CD8-positive, alpha-beta memory T cell (primary cell): ENCODE results near the gene CACNG4. TPM values are rescaled to one million over a fixed set of nuclear protein-coding genes. Genes with fewer than 3 reads are reported as not detected.

Experiments
- CTCF ChIA-PET: fragments of 350-600 bp; sonication (Branson Sonifier 250); formaldehyde crosslinking; loops from one replicate; lab custom pipeline; 2021; ENCODE audit warnings: antibody characterized with exemption; lab: Charles Lee
- POLR2A ChIA-PET: fragments of 350-600 bp; sonication (Branson Sonifier 250); formaldehyde crosslinking; loops from one replicate; lab custom pipeline; 2021; ENCODE audit warnings: antibody characterized with exemption; lab: Charles Lee
- DNase-seq, 5 donors: peaks; one replicate each; pipeline versions ENCODE4 v3.0.0 to v3.0.0-alpha.2; 2020 to 2022; ENCODE audit warnings: mixed read lengths in 1 of 5
- H3K27ac ChIP-seq: one replicate; pipeline ENCODE4 v1.7.0; 2013; ENCODE audit warnings: low read depth, mild to moderate bottlenecking, low read length, moderate library complexity
- H3K27me3 ChIP-seq: 2 replicates; pipeline ENCODE4 v1.7.0; 2013; ENCODE audit warnings: low read length, mild to moderate bottlenecking; ENCODE audit not compliant: insufficient read depth, poor library complexity, severe bottlenecking
- H3K36me3 ChIP-seq: 2 replicates; pipeline ENCODE4 v1.7.0; 2013; ENCODE audit warnings: mild to moderate bottlenecking, low read length, moderate library complexity; ENCODE audit not compliant: insufficient read depth
- H3K4me1 ChIP-seq: 2 replicates; pipeline ENCODE4 v1.7.0; 2013; ENCODE audit warnings: mild to moderate bottlenecking, low read length, moderate library complexity; ENCODE audit not compliant: insufficient read depth
- H3K4me3 ChIP-seq: 2 replicates; pipeline ENCODE4 v1.7.0; 2013; ENCODE audit warnings: mild to moderate bottlenecking, low read length
- H3K9me3 ChIP-seq: 2 replicates; pipeline ENCODE4 v1.7.0; 2013; ENCODE audit warnings: mild to moderate bottlenecking, low read length
- H3K27ac Mint-ChIP-seq, 8 donors: one replicate each; pipeline ENCODE4 v1.8.0; 2020 to 2021; ENCODE audit warnings: mixed read lengths in 8 of 8, mild to moderate bottlenecking in 6 of 8, inconsistent platforms in 3 of 8, moderate library complexity in 3 of 8
- H3K27me3 Mint-ChIP-seq, 2 donors: one replicate each; pipeline ENCODE4 v1.8.0; 2020 to 2021; ENCODE audit warnings: mixed read lengths in 2 of 2, mild to moderate bottlenecking in 1 of 2, moderate library complexity in 1 of 2
- H3K36me3 Mint-ChIP-seq, 3 donors: one replicate each; pipeline ENCODE4 v1.8.0; 2020 to 2021; ENCODE audit warnings: mixed read lengths in 3 of 3, inconsistent platforms in 1 of 3, mild to moderate bottlenecking in 1 of 3
- H3K4me1 Mint-ChIP-seq, 3 donors: one replicate each; pipeline ENCODE4 v1.8.0; 2020 to 2021; ENCODE audit warnings: mixed read lengths in 3 of 3, inconsistent platforms in 1 of 3, mild to moderate bottlenecking in 1 of 3
- H3K4me3 Mint-ChIP-seq, 7 donors: one replicate each; pipeline ENCODE4 v1.8.0; 2020 to 2021; ENCODE audit warnings: mixed read lengths in 7 of 7, mild to moderate bottlenecking in 6 of 7, moderate library complexity in 4 of 7, inconsistent platforms in 2 of 7
- H3K9me3 Mint-ChIP-seq, 5 donors: one replicate each; pipeline ENCODE4 v1.8.0; 2020 to 2022; ENCODE audit warnings: mixed read lengths in 5 of 5, mild to moderate bottlenecking in 3 of 5, moderate library complexity in 2 of 5, inconsistent platforms in 1 of 5
- polyA plus RNA-seq: library from polyadenylated mRNA; unstranded; fragments of 300-500 nt; fragmentation: Illumina TruSeq; gene quantifications from one replicate; pipeline ENCODE4 v1.2.3, GENCODE V29; 2021
- total RNA-seq, 2 experiments: library from RNA; stranded (reverse); gene quantifications; one replicate each; pipeline ENCODE4 v1.2.3, GENCODE V29; 2021

CACNG4 gene
- total and polyA plus RNA-seq, 3 experiments from 2014 or later = not detected

- Histone ChIP-seq H3K4me1 (no peaks in the 10 kb centered on the region), H3K27ac (no peak overlapping the region), H3K9me3 (no peaks in the 10 kb centered on the region), H3K27me3 (no peaks in the 10 kb centered on the region), H3K4me3 (no peak overlapping the region), H3K36me3 (no peaks in the 10 kb centered on the region)
- Mint-ChIP-seq H3K9me3 (peaks cover 0 to 2% (median 0%) of the 10 kb centered on the region in 5 donors), H3K27ac (peak overlapping the region in 1 of 8 donors; percentile 20), H3K36me3 (peaks cover 3 to 15% (median 8%) of the 10 kb centered on the region in 3 donors), H3K4me1 (peaks cover 0 to 2% (median 0%) of the 10 kb centered on the region in 3 donors), H3K4me3 (no peak overlapping the region), H3K27me3 (no peaks in the 10 kb centered on the region)
- ChIA-PET CTCF (interaction anchor here (1.7 kb wide), 1 partner anchor 14 kb away, joined by 6 read pairs; no protein-coding TSS in a partner anchor), POLR2A (no interaction called here)
- DNase-seq = no peak
These were observed 103.3 kb downstream of the CACNG4 start for GRCh38 chr17:67067571-67068482.

GRCh38 chr17:67068999-67069398, 104.5 kb downstream of the CACNG4 start:
- H3K9me3 ChIP-seq = no peaks in the 10 kb centered on the region
- no peak overlapping the region for H3K27ac ChIP-seq
- Mint-ChIP-seq H3K27me3 (no peaks in the 10 kb centered on the region), H3K27ac (no peak overlapping the region), H3K4me3 (no peak overlapping the region), H3K36me3 (peaks cover 4 to 23% (median 11%) of the 10 kb centered on the region in 3 donors), H3K9me3 (peaks cover 0 to 2% (median 0%) of the 10 kb centered on the region in 5 donors), H3K4me1 (peaks cover 0 to 2% (median 0%) of the 10 kb centered on the region in 3 donors)
- H3K4me1 ChIP-seq = no peaks in the 10 kb centered on the region
- ChIA-PET POLR2A (no interaction called here), CTCF (no interaction called here)
- no peaks in the 10 kb centered on the region for H3K36me3 ChIP-seq
- no peak for DNase-seq
- H3K27me3 ChIP-seq = no peaks in the 10 kb centered on the region
- no peak overlapping the region for H3K4me3 ChIP-seq

GRCh38 chr17:67069603-67070136, 105.2 kb downstream of the CACNG4 start:
- peaks cover 0 to 2% (median 0%) of the 10 kb centered on the region in 3 donors for H3K4me1 Mint-ChIP-seq
- no peak overlapping the region for H3K27ac Mint-ChIP-seq
- ChIA-PET POLR2A (no interaction called here), CTCF (no interaction called here)
- no peak overlapping the region for H3K4me3 ChIP-seq
- peaks cover 4 to 22% (median 11%) of the 10 kb centered on the region in 3 donors for H3K36me3 Mint-ChIP-seq
- H3K36me3 ChIP-seq = no peaks in the 10 kb centered on the region
- H3K27me3 ChIP-seq = no peaks in the 10 kb centered on the region
- peaks cover 0 to 2% (median 0%) of the 10 kb centered on the region in 5 donors for H3K9me3 Mint-ChIP-seq
- H3K27ac ChIP-seq = no peak overlapping the region
- DNase-seq = no peak
- no peaks in the 10 kb centered on the region for H3K4me1 ChIP-seq
- no peak overlapping the region for H3K4me3 Mint-ChIP-seq
- no peaks in the 10 kb centered on the region for H3K27me3 Mint-ChIP-seq
- H3K9me3 ChIP-seq = no peaks in the 10 kb centered on the region

- Histone ChIP-seq H3K36me3 (no peaks in the 10 kb centered on the region), H3K4me1 (no peaks in the 10 kb centered on the region), H3K4me3 (no peak overlapping the region), H3K9me3 (no peaks in the 10 kb centered on the region), H3K27ac (no peak overlapping the region), H3K27me3 (no peaks in the 10 kb centered on the region)
- H3K27me3 Mint-ChIP-seq = no peaks in the 10 kb centered on the region
- POLR2A ChIA-PET = no interaction called here
- CTCF ChIA-PET = no interaction called here
- peaks cover 4 to 33% (median 13%) of the 10 kb centered on the region in 3 donors for H3K36me3 Mint-ChIP-seq
- H3K4me1 Mint-ChIP-seq = peaks cover 0 to 2% (median 0%) of the 10 kb centered on the region in 3 donors
- peak overlapping the region in 3 of 8 donors; percentile 11 to 42 (median 19) for H3K27ac Mint-ChIP-seq
- peaks cover 0 to 2% (median 0%) of the 10 kb centered on the region in 5 donors for H3K9me3 Mint-ChIP-seq
- no peak overlapping the region for H3K4me3 Mint-ChIP-seq
- DNase-seq = no peak
These were observed 107.1 kb downstream of the CACNG4 start for GRCh38 chr17:67071595-67071994.

- no peak overlapping the region for H3K4me3 Mint-ChIP-seq
- H3K4me3 ChIP-seq = no peak overlapping the region
- H3K27me3 ChIP-seq = no peaks in the 10 kb centered on the region
- H3K4me1 Mint-ChIP-seq = peaks cover 0 to 2% (median 0%) of the 10 kb centered on the region in 3 donors
- peaks cover 4 to 41% (median 14%) of the 10 kb centered on the region in 3 donors for H3K36me3 Mint-ChIP-seq
- H3K4me1 ChIP-seq = no peaks in the 10 kb centered on the region
- no peaks in the 10 kb centered on the region for H3K36me3 ChIP-seq
- no peaks in the 10 kb centered on the region for H3K9me3 ChIP-seq
- ChIA-PET POLR2A (no interaction called here), CTCF (no interaction called here)
- peaks cover 0 to 2% (median 0%) of the 10 kb centered on the region in 5 donors for H3K9me3 Mint-ChIP-seq
- DNase-seq = no peak
- peak overlapping the region in 1 of 8 donors; percentile 66 for H3K27ac Mint-ChIP-seq
- H3K27me3 Mint-ChIP-seq = no peaks in the 10 kb centered on the region
- H3K27ac ChIP-seq = no peak overlapping the region
These were observed 108.4 kb downstream of the CACNG4 start for GRCh38 chr17:67072885-67073284.

GRCh38 chr17:67074781-67075180, 110.3 kb downstream of the CACNG4 start:
- Mint-ChIP-seq H3K4me3 (no peak overlapping the region), H3K27ac (peak overlapping the region in 1 of 8 donors; percentile 47), H3K36me3 (peaks cover 8 to 56% (median 18%) of the 10 kb centered on the region in 3 donors), H3K4me1 (peaks cover 0 to 2% (median 2%) of the 10 kb centered on the region in 3 donors), H3K9me3 (no peaks in the 10 kb centered on the region), H3K27me3 (no peaks in the 10 kb centered on the region)
- ChIA-PET CTCF (no interaction called here), POLR2A (no interaction called here)
- Histone ChIP-seq H3K4me1 (no peaks in the 10 kb centered on the region), H3K27me3 (no peaks in the 10 kb centered on the region), H3K27ac (no peak overlapping the region), H3K4me3 (no peak overlapping the region), H3K9me3 (no peaks in the 10 kb centered on the region), H3K36me3 (no peaks in the 10 kb centered on the region)
- no peak for DNase-seq

GRCh38 chr17:67076290-67076689, 111.8 kb downstream of the CACNG4 start:
- peaks cover 9% of the 10 kb centered on the region for H3K4me1 ChIP-seq
- no peak for DNase-seq
- Mint-ChIP-seq H3K27me3 (no peaks in the 10 kb centered on the region), H3K27ac (peak overlapping the region in 2 of 8 donors; percentile 1 to 57), H3K36me3 (peaks cover 8 to 57% (median 18%) of the 10 kb centered on the region in 3 donors), H3K4me3 (no peak overlapping the region), H3K4me1 (peaks cover 10 to 16% (median 11%) of the 10 kb centered on the region in 3 donors), H3K9me3 (no peaks in the 10 kb centered on the region)
- ChIA-PET CTCF (no interaction called here), POLR2A (interaction anchor here (0.6 kb wide), 1 partner anchor 304 kb away, joined by 3 read pairs; no protein-coding TSS in a partner anchor)
- no peaks in the 10 kb centered on the region for H3K27me3 ChIP-seq
- no peaks in the 10 kb centered on the region for H3K36me3 ChIP-seq
- no peak overlapping the region for H3K4me3 ChIP-seq
- H3K27ac ChIP-seq = no peak overlapping the region
- H3K9me3 ChIP-seq = no peaks in the 10 kb centered on the region

- Mint-ChIP-seq H3K27ac (peak overlapping the region in 6 of 8 donors; percentile 5 to 83 (median 59)), H3K27me3 (no peaks in the 10 kb centered on the region), H3K4me3 (peak overlapping the region in 1 of 7 donors; percentile 34), H3K9me3 (no peaks in the 10 kb centered on the region), H3K4me1 (peaks cover 21 to 27% (median 25%) of the 10 kb centered on the region in 3 donors), H3K36me3 (peaks cover 4 to 46% (median 16%) of the 10 kb centered on the region in 3 donors)
- H3K4me1 ChIP-seq = peaks cover 23% of the 10 kb centered on the region
- no peaks in the 10 kb centered on the region for H3K36me3 ChIP-seq
- H3K27ac ChIP-seq = no peak overlapping the region
- CTCF ChIA-PET = no interaction called here
- H3K27me3 ChIP-seq = no peaks in the 10 kb centered on the region
- no peak for DNase-seq
- no peaks in the 10 kb centered on the region for H3K9me3 ChIP-seq
- H3K4me3 ChIP-seq = no peak overlapping the region
- POLR2A ChIA-PET = no interaction called here
These were observed 113.8 kb downstream of the CACNG4 start for GRCh38 chr17:67078292-67078691.
